Endothelial cell of umbilical vein (primary cell): ENCODE results near the gene SERPINE3. TPM values are rescaled to one million over a fixed set of nuclear protein-coding genes. Genes with fewer than 3 reads are reported as not detected.

Source experiments
- BruUV-seq: library from RNA; stranded (reverse); fragments of 400-500 nt; replicated peaks from 2 replicates; lab custom pipeline; 2021; lab: Mats Ljungman, UMichigan
- CTCF ChIA-PET: fragments of 300-600, 350-600 bp; sonication (Branson Sonifier 250); formaldehyde crosslinking; loops from one replicate; lab custom pipeline; 2021; ENCODE audit warnings: antibody characterized with exemption, inconsistent platforms; lab: Charles Lee
- POLR2A ChIA-PET: fragments of 300-600, 350-600 bp; sonication (Branson Sonifier 250); formaldehyde crosslinking; loops from one replicate; lab custom pipeline; 2021; ENCODE audit warnings: antibody characterized with exemption, inconsistent platforms; lab: Charles Lee
- DNase-seq: peaks from one replicate; pipeline ENCODE4 v3.0.0-alpha.2; 2011; ENCODE audit warnings: low read depth, low spot score
- FAIRE-seq: peaks from 2 replicates; lab custom pipeline; 2011; peaks lifted over from hg19 to GRCh38; lab: Jason Lieb, UNC
- H2AFZ ChIP-seq: 2 replicates; pipeline ENCODE4 v1.6.0; 2012; ENCODE audit warnings: low read depth, low read length, control low read depth, inconsistent platforms
- H3K27ac ChIP-seq: 2 replicates; pipeline ENCODE4 v1.5.1; 2011; ENCODE audit warnings: low read depth, mild to moderate bottlenecking, control low read depth, low read length, moderate library complexity; ENCODE audit not compliant: insufficient read depth
- H3K27me3 ChIP-seq, 2 experiments: 2 replicates each; pipeline versions ENCODE4 v1.6.0 to v1.6.1; 2011; ENCODE audit warnings: low read length in 2 of 2, mixed read lengths in 1 of 2; ENCODE audit not compliant: control insufficient read depth in 2 of 2, insufficient read depth in 2 of 2
- H3K36me3 ChIP-seq, 2 experiments: 2 replicates in 1 of 2; 3 replicates in 1 of 2; pipeline ENCODE4 v1.5.1; 2011; ENCODE audit warnings: low read length in 2 of 2, mild to moderate bottlenecking in 1 of 2, moderate library complexity in 1 of 2; ENCODE audit not compliant: control insufficient read depth in 2 of 2, insufficient read depth in 2 of 2; ENCODE audit errors: extremely low read depth in 1 of 2
- H3K4me1 ChIP-seq: 3 replicates; pipeline ENCODE4 v1.5.1; 2011; ENCODE audit warnings: mild to moderate bottlenecking, low read length; ENCODE audit not compliant: control insufficient read depth, insufficient read depth; ENCODE audit errors: extremely low read depth
- H3K4me2 ChIP-seq: 2 replicates; pipeline ENCODE4 v1.6.1; 2011; ENCODE audit warnings: low read length, control low read depth, mixed read lengths; ENCODE audit not compliant: insufficient read depth
- H3K4me3 ChIP-seq, 3 experiments: fragments of 200-600 bp in 1 of 3; sonication (generic), shearing (Covaris generic) in 1 of 3; replicated peaks in 1 of 3; 2 replicates each; pipeline ENCODE4 v1.5.1; 2011 to 2016; ENCODE audit warnings: control low read depth in 3 of 3, low read length in 3 of 3, mild to moderate bottlenecking in 2 of 3, inconsistent platforms in 1 of 3, low read depth in 1 of 3, moderate library complexity in 1 of 3; ENCODE audit not compliant: insufficient read depth in 1 of 3
- H3K79me2 ChIP-seq: 2 replicates; pipeline ENCODE4 v1.6.0; 2012; ENCODE audit warnings: low read length, inconsistent platforms; ENCODE audit not compliant: control insufficient read depth, insufficient read depth
- H3K9ac ChIP-seq: replicated peaks from 2 replicates; pipeline ENCODE3; 2011; ENCODE audit warnings: low read length, control low read depth; ENCODE audit not compliant: insufficient read depth; ENCODE audit errors: extremely low read depth
- H3K9me1 ChIP-seq: replicated peaks from 3 replicates; pipeline ENCODE4 v1.6.0; 2011; ENCODE audit warnings: mild to moderate bottlenecking, low read length; ENCODE audit not compliant: control insufficient read depth, insufficient read depth; ENCODE audit errors: extremely low read depth
- H3K9me3 ChIP-seq: replicated peaks from 2 replicates; pipeline ENCODE4 v1.5.1; 2012; ENCODE audit warnings: low read length, inconsistent platforms; ENCODE audit not compliant: control insufficient read depth, insufficient read depth
- H4K20me1 ChIP-seq: replicated peaks from 2 replicates; pipeline ENCODE3; 2011; ENCODE audit warnings: mild to moderate bottlenecking, low read length; ENCODE audit not compliant: control insufficient read depth, insufficient read depth; ENCODE audit errors: extremely low read depth
- CTCF ChIP-seq, 2 donors: IDR thresholded peaks; 1 replicate in 1 of 2; 2 replicates in 1 of 2; pipeline ENCODE4 v1.5.1; 2011; ENCODE audit warnings: low read length in 2 of 2, mild to moderate bottlenecking in 2 of 2, moderate library complexity in 2 of 2, control low read depth in 1 of 2, inconsistent platforms in 1 of 2, low read depth in 1 of 2; ENCODE audit not compliant: insufficient read depth in 1 of 2; ENCODE audit errors: extremely low read depth in 1 of 2
- EZH2 ChIP-seq: IDR thresholded peaks from 2 replicates; pipeline ENCODE4 v1.6.1; 2012; ENCODE audit warnings: borderline replicate concordance, low read depth, mild to moderate bottlenecking, moderate library complexity, low read length, inconsistent platforms; ENCODE audit not compliant: severe bottlenecking
- FOS ChIP-seq: IDR thresholded peaks from 2 replicates; pipeline ENCODE4 v1.6.1; 2011; ENCODE audit warnings: mild to moderate bottlenecking, low read length, moderate library complexity, borderline replicate concordance; ENCODE audit not compliant: insufficient read depth
- GATA2 ChIP-seq: IDR thresholded peaks from 2 replicates; pipeline ENCODE4 v1.7.0; 2011; ENCODE audit warnings: low read depth, mild to moderate bottlenecking, moderate library complexity, mixed read lengths, low read length; ENCODE audit not compliant: insufficient read length, insufficient read depth
- JUN ChIP-seq: IDR thresholded peaks from 2 replicates; pipeline ENCODE4 v1.6.1; 2011; ENCODE audit warnings: borderline replicate concordance, low read depth; ENCODE audit not compliant: insufficient read length, insufficient read depth
- MAX ChIP-seq: IDR thresholded peaks from 2 replicates; pipeline ENCODE4 v1.6.1; 2011; ENCODE audit not compliant: insufficient read depth, insufficient read length
- MYC ChIP-seq: IDR thresholded peaks from one replicate; pipeline ENCODE4 v1.6.1; 2011; ENCODE audit warnings: mild to moderate bottlenecking, low read depth, low read length
- POLR2A ChIP-seq: IDR thresholded peaks from 2 replicates; pipeline ENCODE4 v1.6.1; 2012; ENCODE audit warnings: low read depth, mild to moderate bottlenecking, control low read depth, low read length
- POLR2AphosphoS5 ChIP-seq: IDR thresholded peaks from 2 replicates; pipeline ENCODE4 v1.6.1; 2012; ENCODE audit warnings: low read depth, mild to moderate bottlenecking, control low read depth, low read length, moderate library complexity; ENCODE audit not compliant: insufficient read depth
- dilution Hi-C: fragments of 300-500 bp; cut with MboI; formaldehyde crosslinking; loops from one replicate; pipeline ENCODE4 v1.15.0; 2019; ENCODE audit warnings: low sequenced_read_pairs; ENCODE audit not compliant: extremely low pct_ligation_motif_present
- intact Hi-C: fragments of 100-400 bp; cut with micrococcal nuclease; formaldehyde crosslinking; loops from one replicate; pipeline ENCODE4 v1.10.0; 2022
- polyA plus RNA-seq, 4 experiments: library from polyadenylated mRNA; depleted of rRNA in 3 of 4; stranded (reverse) in 3 of 4; unstranded in 1 of 4; fragments of >200 nt; gene quantifications; 2 replicates each; pipeline versions ENCODE4 v1.2.1 to v1.2.3, GENCODE V29; 2011 to 2012; ENCODE audit warnings: missing spikeins in 1 of 4
- total RNA-seq: library from RNA; stranded (reverse); gene quantifications from 2 replicates; pipeline ENCODE4 v1.2.3, GENCODE V29; 2021

The SERPINE3 gene
- total and polyA plus RNA-seq, 2 donors (not counting 3 experiments of a cell fraction or from before 2014, with no cell fraction given) = not detected

- Histone ChIP-seq H3K9me1 (no peaks in the 10 kb centered on the region), H3K9me3 (no peaks in the 10 kb centered on the region), H3K4me2 (no peak overlapping the region), H2AFZ (no peak overlapping the region), H3K36me3 (peaks cover 0 to 9% of the 10 kb centered on the region in 2 experiments), H3K9ac (no peak overlapping the region), H3K4me1 (peaks cover 12% of the 10 kb centered on the region), H4K20me1 (no peaks in the 10 kb centered on the region), H3K4me3 (no peak overlapping the region), H3K27ac (no peak overlapping the region), H3K27me3 (no peaks in the 10 kb centered on the region), H3K79me2 (no peaks in the 10 kb centered on the region)
- ChIA-PET CTCF (no interaction called here), POLR2A (no interaction called here)
- TF ChIP-seq EZH2 (no peak), MYC (no peak), GATA2 (no peak), JUN (no peak), POLR2AphosphoS5 (no peak), POLR2A (no peak), CTCF (IDR thresholded peaks at IDR 0.05; ENCODE audit: extremely low read depth in 1 of 2, insufficient read depth in 1 of 2, low read depth in 1 of 2, low read length in 2 of 2) (no peak), MAX (no peak), FOS (no peak)
- intact Hi-C loops = no loop called here
- BruUV-seq = no TSS peak
- FAIRE-seq (no peak), DNase-seq (no peak)
- dilution Hi-C loops = no loop called here
These were observed 21.6 kb downstream of the SERPINE3 start for GRCh38 chr13:51361106-51361505.
